ENCODE data around the gene HAUS1.
A peak's percentile ranks its signal among the peaks of the same experiment; 100 is the strongest.

Gene HAUS1

DNA sequence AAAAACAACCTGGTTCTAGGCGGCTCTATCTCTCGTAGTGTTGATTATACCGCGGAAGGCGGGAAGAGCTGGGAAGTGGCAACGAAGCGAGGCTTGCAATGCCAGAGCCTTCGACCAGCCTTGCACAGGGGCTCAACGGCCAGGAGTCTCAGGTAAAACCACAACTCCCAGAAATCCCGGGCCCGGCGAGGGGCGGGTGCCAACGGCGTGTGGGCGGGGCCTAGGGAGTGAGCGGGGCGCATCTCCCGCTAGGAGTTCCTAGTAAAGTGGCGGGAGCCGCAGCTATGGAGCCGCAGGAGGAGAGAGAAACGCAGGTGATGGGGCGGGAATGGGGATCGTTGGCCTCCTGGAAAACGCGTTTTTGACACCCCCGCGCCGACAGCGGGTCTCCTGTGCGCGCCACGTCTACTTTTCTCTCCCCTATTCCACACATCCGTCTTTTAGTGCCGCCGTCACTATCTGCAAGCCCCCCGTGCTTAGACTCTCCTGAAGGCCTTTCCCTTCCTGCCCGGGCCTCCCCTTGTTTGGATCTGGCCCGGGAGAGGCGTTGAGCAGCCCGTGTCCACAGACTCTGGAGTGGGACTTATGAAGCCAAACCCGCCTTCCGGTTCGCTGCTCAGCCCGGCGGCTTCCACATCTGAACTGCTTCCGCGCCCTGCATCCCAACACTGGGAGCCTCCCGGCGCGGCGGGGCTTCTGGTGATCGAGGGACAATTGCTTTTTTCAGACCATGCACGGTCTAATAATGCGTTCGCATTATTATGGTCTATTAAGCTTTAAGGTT, at the start of gene HAUS1:
TSS of gene HAUS1 (plus strand) at position 258 of the 784 bp plus-strand sequence. CDS start at position 285, 27 bp downstream.
- DNase-seq, result peak; percentile 94

DNA sequence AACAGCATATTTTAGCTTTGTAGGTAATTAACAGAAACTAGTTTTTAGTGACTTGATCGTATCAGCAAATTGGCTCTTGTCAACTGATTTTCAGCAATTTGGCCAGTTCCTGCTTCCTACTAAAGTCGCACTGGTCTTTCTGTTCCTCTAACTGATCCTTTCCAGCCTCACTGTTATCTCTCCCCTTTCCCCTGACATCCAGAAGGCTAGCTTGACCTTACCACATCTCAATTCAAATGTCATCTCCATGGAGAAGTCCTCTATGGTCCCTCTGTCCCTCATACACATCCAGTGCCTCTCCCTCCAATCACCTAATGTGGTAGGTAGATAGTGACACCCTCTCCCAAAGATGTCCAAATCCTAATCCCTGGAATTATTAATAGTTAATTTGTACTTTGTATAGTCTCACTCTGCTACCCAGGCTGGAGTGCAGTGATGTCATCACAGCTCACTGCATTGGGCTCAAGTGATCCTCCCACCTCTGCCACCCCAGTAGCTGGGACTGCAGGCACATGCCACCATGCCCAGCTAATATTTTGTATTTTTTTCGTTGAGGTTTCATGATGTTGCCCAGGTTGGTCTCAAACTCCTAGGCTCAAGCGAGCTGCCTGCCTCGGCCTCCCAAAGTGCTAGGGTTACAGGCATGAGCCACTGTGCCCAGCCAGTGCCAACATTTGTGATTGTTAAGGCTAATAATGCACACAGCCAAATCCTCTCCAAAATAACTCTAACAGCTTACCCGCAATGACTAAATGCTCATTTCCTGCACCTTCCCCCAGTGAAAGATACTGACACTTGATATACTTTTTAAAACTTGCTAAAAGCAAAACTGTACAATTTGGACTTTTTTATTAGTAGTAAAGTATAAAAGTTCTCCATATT, 49.0 kb upstream of the HAUS1 start:
- peak; percentile 60 for DNase-seq

DNA sequence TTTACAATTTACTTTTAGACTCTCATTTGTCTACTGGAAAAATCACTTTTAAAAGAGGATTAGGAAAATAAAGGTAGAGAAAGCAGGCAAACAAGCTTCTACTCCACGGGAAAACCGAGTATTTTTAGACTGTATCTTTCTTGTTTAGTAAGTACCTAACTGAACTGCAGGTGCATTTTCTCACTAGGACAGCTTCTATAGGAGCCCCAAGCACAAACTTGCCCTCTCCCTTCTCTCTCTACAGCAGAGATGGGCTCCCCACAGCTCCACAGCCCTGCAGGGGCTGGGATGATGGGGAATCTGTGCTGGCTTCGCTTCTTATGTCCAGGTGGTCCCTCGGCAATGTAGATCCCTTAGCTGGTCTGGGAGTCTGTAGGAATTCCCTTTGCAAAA, 48.4 kb upstream of the HAUS1 start:
- no peak for DNase-seq

- DNase-seq, result peak; percentile 30
Measured at GRCh38 chr18:46060359-46060841, 43.8 kb upstream of the HAUS1 start.

- peak; percentile 46 for DNase-seq
Measured at GRCh38 chr18:46061387-46061786, 42.8 kb upstream of the HAUS1 start.

DNA sequence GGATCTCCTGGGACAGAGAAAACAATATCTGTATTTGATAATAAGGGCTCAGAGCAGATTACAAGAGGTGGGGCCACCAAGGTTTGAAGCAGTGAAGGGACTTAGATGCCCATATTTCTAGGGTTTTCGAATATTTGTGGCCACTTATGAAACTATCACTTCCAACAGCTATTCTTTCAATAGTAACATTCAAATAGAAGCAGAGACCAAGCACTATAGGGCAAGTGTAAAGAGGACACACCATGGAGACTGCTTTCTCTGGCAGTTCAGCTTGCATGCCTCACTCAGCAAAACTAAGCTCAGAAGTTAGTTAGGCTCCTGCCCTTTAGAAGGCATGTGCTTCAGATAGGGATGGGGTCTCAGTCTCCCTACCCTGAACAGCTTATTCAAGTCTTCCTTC, 42.4 kb upstream of the HAUS1 start:
- no peak for DNase-seq

- peak; percentile 21 for DNase-seq
Measured at GRCh38 chr18:46062781-46063180, 41.4 kb upstream of the HAUS1 start.

- DNase-seq, result peak; percentile 37
Measured at GRCh38 chr18:46067438-46068007, 36.7 kb upstream of the HAUS1 start.

GRCh38 chr18:46068763-46069162, 35.4 kb upstream of the HAUS1 start:
- peak; percentile 44 for DNase-seq

GRCh38 chr18:46069524-46069923, 34.7 kb upstream of the HAUS1 start:
- DNase-seq, result no peak

- peak; percentile 52 for DNase-seq
Measured at GRCh38 chr18:46070232-46070631, 34.0 kb upstream of the HAUS1 start.

GRCh38 chr18:46070815-46071652, 33.2 kb upstream of the HAUS1 start:
- DNase-seq, result peak; percentile 80

DNA sequence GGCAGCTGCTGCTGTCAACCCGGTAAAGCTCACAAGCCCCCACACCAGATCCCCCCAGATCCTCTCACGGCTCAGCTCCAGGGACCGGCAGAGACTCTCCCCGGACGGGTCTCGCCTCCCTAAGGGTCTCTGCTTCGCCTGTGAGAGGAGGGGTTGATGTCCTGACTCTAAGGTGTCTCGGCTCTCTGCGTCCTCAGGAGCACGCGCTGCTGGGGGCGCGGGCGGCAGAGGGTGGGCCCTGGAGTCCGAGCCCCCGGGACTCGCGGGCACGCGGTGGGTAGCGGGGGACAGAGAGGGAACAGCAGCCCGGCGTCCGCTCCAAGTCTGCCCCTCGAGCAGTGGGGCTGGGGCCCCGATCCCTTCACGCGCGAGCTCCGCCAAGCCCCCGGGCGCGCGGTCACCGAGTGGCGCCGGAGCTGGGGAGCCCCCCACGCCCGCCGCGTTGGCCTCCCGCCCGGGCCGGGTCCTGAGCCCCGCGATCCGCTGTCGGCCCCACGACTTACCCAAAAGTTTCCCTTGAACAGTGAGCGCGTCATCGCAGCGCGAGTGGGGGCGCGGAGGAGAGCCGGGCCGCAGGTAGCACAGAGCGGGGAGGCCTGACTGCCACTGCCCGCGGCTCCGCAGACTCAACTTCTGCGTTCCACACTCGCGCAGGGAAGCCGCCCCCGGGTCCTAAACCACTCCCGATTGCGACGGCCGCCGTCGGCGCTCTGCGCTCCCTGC, 32.4 kb upstream of the HAUS1 start, which contains the start of gene PSTPIP2:
TSS of gene PSTPIP2 (minus strand) at position 608 of the 723 bp plus-strand sequence. CDS start at position 536, 72 bp downstream.
- DNase-seq, result peak; percentile 84

- DNase-seq, result no peak
Measured at GRCh38 chr18:46072376-46072867, 31.8 kb upstream of the HAUS1 start.

GRCh38 chr18:46072959-46073358, 31.2 kb upstream of the HAUS1 start:
- peak; percentile 59 for DNase-seq

DNA sequence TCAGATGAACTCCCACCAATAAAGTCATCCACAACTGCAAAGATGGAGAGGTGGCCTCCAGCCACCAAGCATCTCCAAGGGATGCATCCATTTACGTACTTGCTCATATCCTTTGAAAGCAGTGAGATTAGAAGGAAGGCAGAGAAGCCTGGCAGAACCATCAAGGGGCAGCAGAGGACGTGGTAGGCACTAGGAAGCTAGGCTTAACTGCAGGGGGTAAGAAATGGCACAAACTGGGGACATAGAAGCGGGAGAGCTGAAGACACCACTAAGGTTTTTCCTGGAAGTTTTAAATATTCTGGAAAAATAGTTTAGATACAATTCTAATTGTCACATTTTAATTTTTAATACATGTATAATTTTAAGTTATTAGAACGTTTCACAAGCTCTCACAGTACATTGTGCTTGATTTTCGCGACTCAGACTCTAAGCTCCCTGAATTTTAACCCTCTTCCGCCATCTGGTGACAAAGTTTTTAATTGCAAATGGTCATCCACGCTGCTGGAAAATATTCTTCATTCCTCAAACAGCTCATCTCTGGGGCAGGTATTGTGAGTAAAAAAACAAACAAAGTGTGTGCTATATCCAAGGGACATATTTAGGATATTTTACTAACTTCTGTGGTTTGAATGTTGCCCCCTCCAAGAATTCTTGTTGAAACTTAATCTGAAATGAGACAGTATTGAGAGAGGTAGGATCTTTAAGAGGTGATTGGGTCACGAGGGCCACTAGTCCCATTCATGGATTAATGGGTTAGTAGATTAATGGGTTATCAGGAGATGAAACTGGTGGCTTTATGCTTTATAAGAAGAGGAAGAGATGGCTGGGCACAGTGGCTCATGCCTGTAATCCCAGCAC, 30.5 kb upstream of the HAUS1 start:
- peak; percentile 61 for DNase-seq

GRCh38 chr18:46079336-46079735, 24.8 kb upstream of the HAUS1 start:
- peak; percentile 5 for DNase-seq

DNA sequence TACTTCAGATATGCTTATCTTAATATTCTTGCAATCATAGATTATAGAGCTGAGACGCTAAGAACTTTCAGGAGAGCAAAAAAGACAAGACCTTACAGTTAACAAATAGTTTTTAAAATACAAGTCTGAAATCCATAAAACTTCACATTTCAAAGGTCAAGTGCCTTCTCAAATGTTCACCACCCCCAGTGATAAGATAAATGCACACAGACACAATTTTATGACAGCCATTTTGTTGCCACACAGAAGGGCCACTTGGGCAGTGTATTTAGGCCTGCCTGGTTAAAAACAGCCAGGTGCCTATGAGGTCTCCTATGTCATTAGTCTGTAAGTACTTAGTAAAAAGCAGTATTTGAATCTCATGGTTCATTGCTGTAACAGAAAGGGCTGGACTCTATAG, 24.0 kb upstream of the HAUS1 start:
- DNase-seq, result peak; percentile 24

DNA sequence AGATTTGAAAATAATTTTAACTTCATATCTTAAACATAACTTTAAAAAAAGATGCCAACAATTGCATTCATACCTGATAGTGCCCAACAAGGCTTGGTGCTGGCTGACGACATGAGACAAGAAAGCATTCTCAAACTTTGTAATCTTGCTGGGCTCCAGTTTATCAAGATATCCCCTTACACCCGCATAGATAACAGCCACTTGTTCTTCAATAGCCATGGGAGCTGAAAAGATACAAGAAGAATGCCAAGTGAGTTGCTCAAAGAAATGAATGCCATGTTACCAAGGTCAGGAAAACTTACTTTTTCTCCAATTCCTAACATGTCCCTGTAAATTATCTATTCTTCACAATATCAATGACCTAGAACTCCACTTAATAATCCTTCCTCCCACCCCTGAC, 19.8 kb upstream of the HAUS1 start:
- no peak for DNase-seq

DNA sequence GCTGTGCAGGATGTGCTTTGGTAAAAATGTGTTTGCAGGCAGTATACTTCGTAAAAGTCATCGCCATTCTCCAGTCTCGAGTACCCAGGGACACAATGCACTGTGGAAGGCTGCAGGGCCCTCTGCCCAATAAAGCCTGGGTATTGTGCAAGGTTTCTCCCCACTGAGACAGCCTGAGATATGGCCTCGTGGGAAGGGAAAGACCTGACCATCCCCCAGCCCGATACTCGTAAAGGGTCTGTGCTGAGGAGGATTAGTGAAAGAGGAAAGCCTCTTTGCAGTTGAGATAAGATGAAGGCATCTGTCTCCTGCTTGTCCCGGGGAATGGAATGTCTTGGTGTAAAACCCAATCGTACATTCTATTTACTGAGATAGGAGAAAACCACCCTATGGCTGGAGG, 15.7 kb upstream of the HAUS1 start:
- DNase-seq, result peak; percentile 47
